KBM-7 (cell line): ENCODE data around the gene KRTAP4-6.
"Not testable (repeated sequence)": the region's sequence is repeated elsewhere in the genome, so short reads cannot be mapped to it uniquely, and the experiment has no call there.

ENCODE experiments used
- DNase-seq: peaks from one replicate; pipeline ENCODE4 v3.0.0-alpha.2; 2015
- in situ Hi-C: fragments of 300-500 bp; cut with MboI; formaldehyde crosslinking; loops from 2 replicates; pipeline ENCODE4 v1.14.3; 2020; ENCODE audit warnings: low sequenced_read_pairs, low pct_unique_long_range_greater_than_20kb, mixed read lengths

The KRTAP4-6 gene

GRCh38 chr17:41148971-41149651, 8.8 kb upstream of the KRTAP4-6 start:
- not testable (repeated sequence) for DNase-seq

GRCh38 chr17:41147531-41148204, 7.3 kb upstream of the KRTAP4-6 start:
- DNase-seq: no peak
- in situ Hi-C loops: no loop called here

More at GRCh38 chr17:41148971-41149651, 8.8 kb upstream of the KRTAP4-6 start:
- in situ Hi-C loops: not testable (repeated sequence)

- in situ Hi-C loops: no loop called here
Observed at GRCh38 chr17:41145261-41145660, 4.9 kb upstream of the KRTAP4-6 start.

GRCh38 chr17:41144846-41145245, 4.5 kb upstream of the KRTAP4-6 start:
- in situ Hi-C loops: no loop called here

More at GRCh38 chr17:41145261-41145660, 4.9 kb upstream of the KRTAP4-6 start:
- DNase-seq: no peak

GRCh38 chr17:41141361-41141760, 1.0 kb upstream of the KRTAP4-6 start:
- in situ Hi-C loops: no loop called here
- DNase-seq: no peak

More at GRCh38 chr17:41144846-41145245, 4.5 kb upstream of the KRTAP4-6 start:
- DNase-seq: no peak

GRCh38 chr17:41139865-41140264, 479 bp downstream of the KRTAP4-6 start:
- DNase-seq, in situ Hi-C loops: not testable (repeated sequence)

GRCh38 chr17:41133880-41134735, 6.2 kb downstream of the KRTAP4-6 start:
- no peak for DNase-seq
- in situ Hi-C loops: no loop called here

- in situ Hi-C loops: no loop called here
- no peak for DNase-seq
Observed at GRCh38 chr17:41131979-41132378, 8.4 kb downstream of the KRTAP4-6 start.

GRCh38 chr17:41127371-41127770, 13.0 kb downstream of the KRTAP4-6 start:
- DNase-seq: no peak
- in situ Hi-C loops: no loop called here

- in situ Hi-C loops: no loop called here
Observed at GRCh38 chr17:41126412-41126811, 13.9 kb downstream of the KRTAP4-6 start.

GRCh38 chr17:41125064-41125463, 15.3 kb downstream of the KRTAP4-6 start:
- no peak for DNase-seq
- in situ Hi-C loops: no loop called here

More at GRCh38 chr17:41126412-41126811, 13.9 kb downstream of the KRTAP4-6 start:
- no peak for DNase-seq

- DNase-seq, in situ Hi-C loops: not testable (repeated sequence)
Observed at GRCh38 chr17:41123991-41124371, 16.4 kb downstream of the KRTAP4-6 start, which contains the start of gene KRTAP4-12. Gene KRTAP4-12, minus strand, starts transcription at chr17:41124182. Its CDS starts 60 bp downstream, at chr17:41124122.

GRCh38 chr17:41123292-41123990, 16.9 kb downstream of the KRTAP4-6 start:
- DNase-seq, in situ Hi-C loops: not testable (repeated sequence)

GRCh38 chr17:41121742-41122141, 18.6 kb downstream of the KRTAP4-6 start:
- DNase-seq: no peak
- in situ Hi-C loops: no loop called here

GRCh38 chr17:41119696-41120690, 20.4 kb downstream of the KRTAP4-6 start:
- peak; percentile 91 for DNase-seq
- in situ Hi-C loops: not testable (repeated sequence)

- DNase-seq: no peak
- in situ Hi-C loops: no loop called here
Observed at GRCh38 chr17:41118721-41119120, 21.6 kb downstream of the KRTAP4-6 start.

- in situ Hi-C loops, DNase-seq: not testable (repeated sequence)
Observed at GRCh38 chr17:41117846-41118386, 22.4 kb downstream of the KRTAP4-6 start, which contains the start of gene KRTAP4-11. Gene KRTAP4-11, minus strand, starts transcription at chr17:41118373. Its CDS starts 58 bp downstream, at chr17:41118315.
